ENCODE results near the gene GLB1L2. TPM values are rescaled to one million over a fixed set of nuclear protein-coding genes. Genes with fewer than 3 reads are reported as not detected.

Gene GLB1L2
- total RNA-seq, 2 donors from 2014 or later = 45.6 to 60.0 TPM

- no peak for DNase-seq (ENCODE audit: low spot score)
- Histone ChIP-seq H3K4me3 (peak overlapping the region in 1 of 2 donors; percentile 43), H3K27me3 (replicated peaks; ENCODE audit: insufficient read depth) (peaks cover 9% of the 10 kb centered on the region), H3K4me1 (replicated peaks) (no peaks in the 10 kb centered on the region), H3K27ac (no peak overlapping the region), H3K36me3 (no peaks in the 10 kb centered on the region), H3K9me3 (no peaks in the 10 kb centered on the region)
- WGBS = 15% methylated on average over 22 of the region's 22 CpGs
- TF ChIP-seq, protein P1, sequence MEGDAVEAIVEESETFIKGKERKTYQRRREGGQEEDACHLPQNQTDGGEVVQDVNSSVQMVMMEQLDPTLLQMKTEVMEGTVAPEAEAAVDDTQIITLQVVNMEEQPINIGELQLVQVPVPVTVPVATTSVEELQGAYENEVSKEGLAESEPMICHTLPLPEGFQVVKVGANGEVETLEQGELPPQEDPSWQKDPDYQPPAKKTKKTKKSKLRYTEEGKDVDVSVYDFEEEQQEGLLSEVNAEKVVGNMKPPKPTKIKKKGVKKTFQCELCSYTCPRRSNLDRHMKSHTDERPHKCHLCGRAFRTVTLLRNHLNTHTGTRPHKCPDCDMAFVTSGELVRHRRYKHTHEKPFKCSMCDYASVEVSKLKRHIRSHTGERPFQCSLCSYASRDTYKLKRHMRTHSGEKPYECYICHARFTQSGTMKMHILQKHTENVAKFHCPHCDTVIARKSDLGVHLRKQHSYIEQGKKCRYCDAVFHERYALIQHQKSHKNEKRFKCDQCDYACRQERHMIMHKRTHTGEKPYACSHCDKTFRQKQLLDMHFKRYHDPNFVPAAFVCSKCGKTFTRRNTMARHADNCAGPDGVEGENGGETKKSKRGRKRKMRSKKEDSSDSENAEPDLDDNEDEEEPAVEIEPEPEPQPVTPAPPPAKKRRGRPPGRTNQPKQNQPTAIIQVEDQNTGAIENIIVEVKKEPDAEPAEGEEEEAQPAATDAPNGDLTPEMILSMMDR (IDR thresholded peaks at IDR 0.05) = no peak
- no peak for TF ChIP-seq POLR2A (IDR thresholded peaks at IDR 0.05)
- no peak for TF ChIP-seq POLR2AphosphoS5 (IDR thresholded peaks at IDR 0.05)
- intact Hi-C loops (cut with DNase I) = loop anchor here (10.0 kb wide), 1 partner anchor 392 kb away; no protein-coding TSS in a partner anchor
These were observed 81.4 kb downstream of the GLB1L2 start for GRCh38 chr11:134413043-134413825.

GRCh38 chr11:134413826-134414731, 82.3 kb downstream of the GLB1L2 start:
- TF ChIP-seq POLR2AphosphoS5 (IDR thresholded peaks at IDR 0.05) (no peak), POLR2A (IDR thresholded peaks at IDR 0.05) (no peak)
- TF ChIP-seq, protein P1 (IDR thresholded peaks at IDR 0.05) = no peak
- Histone ChIP-seq H3K36me3 (no peaks in the 10 kb centered on the region), H3K4me3 (no peak overlapping the region), H3K27me3 (replicated peaks; ENCODE audit: insufficient read depth) (peaks cover 9% of the 10 kb centered on the region), H3K4me1 (replicated peaks) (no peaks in the 10 kb centered on the region), H3K27ac (no peak overlapping the region), H3K9me3 (no peaks in the 10 kb centered on the region)
- intact Hi-C loops (cut with DNase I) = loop anchor here (10.0 kb wide), 1 partner anchor 391 kb away; no protein-coding TSS in a partner anchor
- no peak for DNase-seq (ENCODE audit: low spot score)
- WGBS = 29% methylated on average over 18 of the region's 18 CpGs

GRCh38 chr11:134414766-134415765, 83.3 kb downstream of the GLB1L2 start:
- no peaks in the 10 kb centered on the region for H3K9me3 ChIP-seq
- no peak overlapping the region for H3K4me3 ChIP-seq
- TF ChIP-seq POLR2A (IDR thresholded peaks at IDR 0.05) = no peak
- intact Hi-C loops (cut with DNase I) = loop anchor here (10.0 kb wide), 1 partner anchor 390 kb away; no protein-coding TSS in a partner anchor
- no peaks in the 10 kb centered on the region for H3K36me3 ChIP-seq
- peaks cover 9% of the 10 kb centered on the region for H3K27me3 ChIP-seq (replicated peaks; ENCODE audit: insufficient read depth)
- WGBS = 28% methylated on average over 17 of the region's 17 CpGs
- H3K4me1 ChIP-seq (replicated peaks) = no peaks in the 10 kb centered on the region
- no peak for DNase-seq (ENCODE audit: low spot score)
- no peak overlapping the region for H3K27ac ChIP-seq

DNA sequence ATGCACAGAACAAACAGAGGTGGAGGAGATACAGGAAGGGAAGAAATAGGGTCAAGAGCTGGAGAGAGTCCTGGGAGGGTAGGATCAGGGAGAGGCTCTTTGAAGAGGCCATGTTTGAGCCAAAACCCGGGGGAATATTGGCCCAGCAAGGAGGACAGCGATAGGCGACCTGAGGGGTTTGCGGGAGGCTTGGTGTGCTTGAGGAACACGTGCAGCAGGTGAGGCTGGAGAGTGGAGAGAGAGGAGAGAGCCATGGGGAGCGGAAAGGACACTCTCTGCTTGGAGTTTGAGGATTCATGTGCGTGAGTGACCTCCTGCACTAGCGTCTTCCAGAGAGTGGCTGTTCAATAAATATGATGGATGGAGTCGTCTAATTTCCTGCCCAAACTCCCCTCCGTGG, 84.9 kb downstream of the GLB1L2 start:
- H3K36me3 ChIP-seq = no peaks in the 10 kb centered on the region
- WGBS = 74% methylated on average over 10 of the region's 10 CpGs
- H3K4me3 ChIP-seq = no peak overlapping the region
- H3K9me3 ChIP-seq = no peaks in the 10 kb centered on the region
- intact Hi-C loops (cut with DNase I) = loop anchor here (10.0 kb wide), 1 partner anchor 388 kb away; no protein-coding TSS in a partner anchor
- no peaks in the 10 kb centered on the region for H3K4me1 ChIP-seq (replicated peaks)
- peaks cover 4% of the 10 kb centered on the region for H3K27me3 ChIP-seq (replicated peaks; ENCODE audit: insufficient read depth)
- no peak for TF ChIP-seq POLR2A (IDR thresholded peaks at IDR 0.05)
- TF ChIP-seq POLR2AphosphoS5 (IDR thresholded peaks at IDR 0.05) = no peak
- TF ChIP-seq, protein P1 (IDR thresholded peaks at IDR 0.05) = no peak
- H3K27ac ChIP-seq = no peak overlapping the region
- no peak for DNase-seq (ENCODE audit: low spot score)

All from prostate gland (tissue), 2 donors.